Measurements from ENCODE around the gene RAB28. TPM values are rescaled to one million over a fixed set of nuclear protein-coding genes. Genes with fewer than 3 reads are reported as not detected.

RAB28 gene
- total RNA-seq (ENCODE audit: low replicate concordance): 49.6 and 67.3 TPM in 2 replicates

- peak within 1 kb of the TSS; percentile 100 for H3K27ac Mint-ChIP-seq
- Histone ChIP-seq H3K4me3 (peak within 1 kb of the TSS; percentile 86), H3K27ac (peak within 1 kb of the TSS; percentile 97), H3K9ac (peak within 1 kb of the TSS; percentile 92), H3K27me3 (no peaks in the 10 kb centered on the region), H3K79me2 (ENCODE audit: low read depth) (peaks cover 43% of the 10 kb centered on the region), H4K20me1 (ENCODE audit: low read depth) (peaks cover 29% of the 10 kb centered on the region), H2AFZ (replicated peaks) (peak within 1 kb of the TSS; percentile 82), H3K9me3 (ENCODE audit: low read depth) (no peaks in the 10 kb centered on the region), H3K4me2 (peak within 1 kb of the TSS; percentile 87), H3F3A (ENCODE audit: low read depth) (peaks cover 21% of the 10 kb centered on the region), H3K4me1 (peaks cover 21% of the 10 kb centered on the region), H3K36me3 (no peaks in the 10 kb centered on the region)
- H3K36me3 Mint-ChIP-seq: no peaks in the 10 kb centered on the region
- H3K9me3 Mint-ChIP-seq: peaks cover 6% of the 10 kb centered on the region
- peak within 1 kb of the TSS; percentile 98 for H3K4me3 Mint-ChIP-seq
- peak; percentile 96 for DNase-seq (ENCODE audit: low spot score)
- TF ChIP-seq EZH2phosphoT487 (IDR thresholded peaks at IDR 0.05) (peak; percentile 15), CTCF (IDR thresholded peaks at IDR 0.05) (no peak), EZH2 (IDR thresholded peaks at IDR 0.05) (no peak)
- H3K27me3 Mint-ChIP-seq (ENCODE audit: insufficient read depth, low read depth): peaks cover 4% of the 10 kb centered on the region
- peaks cover 24% of the 10 kb centered on the region for H3K4me1 Mint-ChIP-seq
These were observed at the start of gene RAB28 for GRCh38 chr4:13484122-13484748. TSS of gene RAB28 (minus strand) at chr4:13484340.

- Histone ChIP-seq H3K4me2 (peak overlapping the region; percentile 69), H3K79me2 (ENCODE audit: low read depth) (no peaks in the 10 kb centered on the region), H3K4me1 (peaks cover 34% of the 10 kb centered on the region), H3K36me3 (no peaks in the 10 kb centered on the region), H3K9me3 (ENCODE audit: low read depth) (no peaks in the 10 kb centered on the region), H4K20me1 (ENCODE audit: low read depth) (peaks cover 78% of the 10 kb centered on the region), H3F3A (ENCODE audit: low read depth) (peaks cover 28% of the 10 kb centered on the region), H3K9ac (no peak overlapping the region), H3K4me3 (peak overlapping the region; percentile 15), H2AFZ (replicated peaks) (peak overlapping the region; percentile 57), H3K27ac (no peak overlapping the region), H3K27me3 (peaks cover 100% of the 10 kb centered on the region)
- Mint-ChIP-seq H3K27me3 (ENCODE audit: insufficient read depth, low read depth) (peaks cover 74% of the 10 kb centered on the region), H3K4me1 (peaks cover 33% of the 10 kb centered on the region), H3K27ac (no peak overlapping the region), H3K36me3 (no peaks in the 10 kb centered on the region), H3K4me3 (no peak overlapping the region), H3K9me3 (peaks cover 11% of the 10 kb centered on the region)
- no peak for TF ChIP-seq CTCF (IDR thresholded peaks at IDR 0.05)
- TF ChIP-seq EZH2phosphoT487 (IDR thresholded peaks at IDR 0.05): no peak
- no peak for TF ChIP-seq EZH2 (IDR thresholded peaks at IDR 0.05)
- DNase-seq (ENCODE audit: low spot score): no peak
These were observed 47.5 kb upstream of the RAB28 start for GRCh38 chr4:13531625-13531998.

- Histone ChIP-seq H3K27ac (no peak overlapping the region), H3F3A (ENCODE audit: low read depth) (peaks cover 28% of the 10 kb centered on the region), H3K79me2 (ENCODE audit: low read depth) (no peaks in the 10 kb centered on the region), H3K36me3 (no peaks in the 10 kb centered on the region), H2AFZ (replicated peaks) (peak overlapping the region; percentile 57), H3K4me3 (peak overlapping the region; percentile 15), H3K4me1 (peaks cover 34% of the 10 kb centered on the region), H3K9ac (no peak overlapping the region), H4K20me1 (ENCODE audit: low read depth) (peaks cover 72% of the 10 kb centered on the region), H3K9me3 (ENCODE audit: low read depth) (no peaks in the 10 kb centered on the region), H3K27me3 (peaks cover 100% of the 10 kb centered on the region), H3K4me2 (peak overlapping the region; percentile 69)
- H3K4me1 Mint-ChIP-seq: peaks cover 33% of the 10 kb centered on the region
- peak overlapping the region; percentile 5 for H3K4me3 Mint-ChIP-seq
- peaks cover 5% of the 10 kb centered on the region for H3K9me3 Mint-ChIP-seq
- H3K36me3 Mint-ChIP-seq: no peaks in the 10 kb centered on the region
- peak; percentile 69 for DNase-seq (ENCODE audit: low spot score)
- no peak overlapping the region for H3K27ac Mint-ChIP-seq
- peaks cover 72% of the 10 kb centered on the region for H3K27me3 Mint-ChIP-seq (ENCODE audit: insufficient read depth, low read depth)
- TF ChIP-seq CTCF (IDR thresholded peaks at IDR 0.05) (no peak), EZH2 (IDR thresholded peaks at IDR 0.05) (peak; percentile 38)
These were observed 46.9 kb upstream of the RAB28 start for GRCh38 chr4:13530823-13531624.
